NK-92 treated with Interleukin-12 subunit alpha and Interleukin-12 subunit beta, amount 100 ng/mL, for 24 hours (cell line): ENCODE measurements around the gene ZNF710.
"Not testable (repeated sequence)": the region's sequence is repeated elsewhere in the genome, so short reads cannot be mapped to it uniquely, and the experiment has no call there.

Experiments used
- DNase-seq: peaks from one replicate; lab custom pipeline; 2025; lab: John Stamatoyannopoulos, UW

The ZNF710 gene

DNA sequence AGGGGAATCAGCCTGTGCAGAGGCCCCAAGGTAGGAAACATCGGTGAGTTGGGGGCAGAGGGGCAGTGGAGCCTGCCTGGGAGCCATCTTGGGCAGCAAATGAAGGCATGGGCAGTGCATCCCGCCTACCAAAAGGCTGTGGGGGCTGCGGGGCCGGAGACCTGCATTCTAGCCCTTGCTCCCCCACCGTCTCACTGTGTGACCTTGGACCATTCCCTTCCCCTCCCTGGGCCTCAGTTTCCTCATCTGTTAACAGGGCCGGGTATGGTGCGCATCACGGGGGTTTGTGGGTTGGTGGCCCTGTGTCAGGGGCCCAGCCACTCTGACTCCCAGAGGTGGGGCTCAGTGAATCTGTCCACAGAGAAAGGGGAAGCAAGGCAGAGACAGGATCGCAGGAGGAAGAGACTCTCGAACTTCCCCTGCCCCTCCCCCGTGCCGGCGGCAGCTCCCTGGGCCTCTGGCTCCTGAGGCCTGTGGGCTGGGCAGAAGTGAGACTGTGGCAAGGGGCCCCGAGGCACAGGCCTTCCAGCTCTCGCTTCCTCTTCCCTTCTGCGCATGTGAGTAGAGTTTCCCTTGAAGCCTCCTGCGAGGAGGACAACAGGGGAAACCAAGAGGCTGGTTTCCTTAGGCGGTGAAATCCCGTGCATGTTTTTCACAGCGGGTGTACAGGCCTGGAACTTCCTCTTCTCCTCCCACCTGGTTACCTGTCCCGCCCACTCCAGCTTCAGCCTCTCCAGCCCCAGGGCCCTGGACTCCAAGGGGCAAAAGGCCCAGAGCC lies 58.3 kb downstream of the ZNF710 start:
- no peak for DNase-seq

DNA sequence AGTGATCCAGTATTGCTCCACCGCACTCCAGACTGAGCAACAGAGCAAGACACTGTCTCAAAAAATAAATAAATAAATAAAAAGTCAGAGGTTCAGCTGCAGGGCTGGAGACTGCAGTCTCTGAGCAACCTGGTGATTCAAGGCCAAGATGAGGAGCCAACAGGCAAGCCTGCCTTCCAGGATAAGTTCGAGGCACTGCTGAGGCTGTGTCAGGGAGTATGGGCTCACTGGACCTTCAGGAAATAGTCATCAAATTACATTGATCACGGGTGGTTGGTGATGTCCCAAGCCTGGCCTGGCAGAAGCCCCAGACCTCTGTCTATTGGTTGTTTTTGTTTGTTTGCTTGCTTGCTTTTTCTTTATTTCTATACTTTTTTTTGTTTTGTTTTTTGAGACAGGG lies 59.7 kb downstream of the ZNF710 start:
- DNase-seq, result no peak

DNA sequence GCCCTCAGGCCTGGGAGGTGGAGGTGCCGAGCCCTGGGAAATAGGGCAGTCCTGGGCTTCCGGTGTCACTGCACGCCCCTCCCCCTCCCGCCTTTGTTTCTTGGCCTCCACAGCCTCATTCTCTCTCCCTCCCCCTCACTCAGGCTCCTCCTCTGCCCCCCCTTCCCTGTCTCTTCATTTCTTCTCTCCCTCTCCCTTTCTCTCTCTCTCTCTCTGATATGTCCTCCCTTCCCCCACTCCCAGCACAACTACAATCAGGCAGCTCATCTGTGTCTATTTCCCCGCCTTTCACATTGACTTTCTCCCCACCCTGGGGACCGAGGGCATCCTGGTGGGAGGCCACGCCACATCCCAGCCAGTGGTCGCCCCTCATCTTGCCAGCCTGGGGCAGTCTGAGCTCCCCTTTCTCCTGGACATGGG lies 60.9 kb downstream of the ZNF710 start:
- no peak for DNase-seq

DNA sequence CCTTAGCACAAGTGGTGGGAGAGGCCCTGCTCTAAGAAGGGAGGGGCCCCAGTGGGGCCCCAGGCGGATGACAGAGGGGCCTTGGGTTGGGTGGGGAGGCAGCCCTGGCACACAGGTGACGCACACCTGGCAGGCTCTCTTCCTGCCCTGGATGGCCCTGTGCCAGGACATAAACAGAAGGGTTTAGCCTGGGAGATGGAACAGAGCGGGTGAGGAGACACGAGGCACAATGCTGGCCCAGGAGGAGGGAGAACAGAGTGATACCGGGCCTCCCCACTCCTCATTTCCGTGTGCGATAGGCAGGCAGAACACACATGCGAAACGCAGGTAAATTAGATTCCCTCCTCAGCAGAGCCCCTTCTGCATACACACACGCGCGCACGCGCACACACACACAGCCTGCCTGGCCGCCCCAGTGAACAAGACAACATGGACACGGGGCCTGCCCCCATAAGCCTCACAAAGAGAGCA lies 61.4 kb downstream of the ZNF710 start:
- no peak for DNase-seq

DNA sequence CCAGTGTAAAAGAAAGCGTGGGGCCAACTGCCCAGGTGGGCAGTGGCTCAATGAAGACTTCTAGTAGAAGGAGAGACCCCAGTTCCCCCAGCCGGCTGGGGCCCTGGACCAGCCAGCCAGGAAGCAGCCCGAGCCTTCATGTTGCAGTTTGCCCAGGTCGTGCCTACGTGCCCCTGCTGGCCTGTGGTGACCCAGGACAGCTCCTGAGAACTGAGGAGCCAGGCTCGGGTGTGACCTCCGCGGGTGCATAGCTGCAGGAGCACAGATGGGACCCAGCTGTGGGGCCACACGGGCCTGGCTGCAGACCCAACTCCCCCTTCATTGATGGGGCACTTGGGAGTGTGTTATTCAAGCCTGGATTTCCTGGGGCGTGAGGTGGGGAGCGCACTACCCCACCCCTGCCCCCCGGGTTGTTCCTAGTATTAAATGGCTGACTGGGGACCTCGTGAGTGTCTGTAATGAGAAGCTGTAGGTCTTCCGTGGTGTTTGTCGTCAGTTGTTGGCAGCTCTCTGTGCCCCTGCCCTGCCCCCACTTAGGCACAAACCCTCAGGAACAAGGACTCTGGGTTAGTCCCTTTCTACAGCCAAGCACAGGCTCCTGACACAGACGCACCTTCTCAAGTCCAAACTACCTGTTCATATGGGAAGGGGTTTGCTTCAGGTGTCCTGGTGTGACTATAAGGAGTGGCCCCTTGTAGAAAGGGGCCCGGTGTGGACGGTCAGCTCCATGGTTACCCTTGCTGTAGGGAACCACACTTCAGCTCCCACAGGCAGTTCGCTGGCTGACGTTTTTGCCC lies 62.0 kb downstream of the ZNF710 start:
- no peak for DNase-seq

DNA sequence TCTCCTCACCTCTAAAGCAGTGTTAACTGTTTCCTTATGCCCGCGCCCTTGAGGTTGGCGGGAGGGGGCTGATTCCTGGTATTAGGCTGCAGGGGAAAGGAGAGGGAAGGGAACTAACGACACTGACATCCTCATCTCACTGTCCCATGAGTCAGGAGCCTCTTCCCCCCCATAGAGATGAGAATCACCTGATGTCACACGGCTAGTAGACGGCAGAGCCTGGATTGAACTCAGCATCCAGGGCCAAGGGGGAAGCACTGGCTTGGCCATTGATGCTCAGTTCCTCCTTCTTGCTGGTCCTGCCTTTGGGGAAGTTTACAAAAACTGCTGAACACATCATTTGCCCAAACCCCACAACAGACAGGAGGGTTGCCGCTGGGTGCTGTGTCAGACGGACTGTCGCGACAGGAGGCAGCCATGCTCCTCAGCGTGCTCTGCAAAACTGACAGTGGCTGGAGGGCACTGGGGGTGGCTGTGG lies 62.7 kb downstream of the ZNF710 start:
- DNase-seq, result no peak

DNA sequence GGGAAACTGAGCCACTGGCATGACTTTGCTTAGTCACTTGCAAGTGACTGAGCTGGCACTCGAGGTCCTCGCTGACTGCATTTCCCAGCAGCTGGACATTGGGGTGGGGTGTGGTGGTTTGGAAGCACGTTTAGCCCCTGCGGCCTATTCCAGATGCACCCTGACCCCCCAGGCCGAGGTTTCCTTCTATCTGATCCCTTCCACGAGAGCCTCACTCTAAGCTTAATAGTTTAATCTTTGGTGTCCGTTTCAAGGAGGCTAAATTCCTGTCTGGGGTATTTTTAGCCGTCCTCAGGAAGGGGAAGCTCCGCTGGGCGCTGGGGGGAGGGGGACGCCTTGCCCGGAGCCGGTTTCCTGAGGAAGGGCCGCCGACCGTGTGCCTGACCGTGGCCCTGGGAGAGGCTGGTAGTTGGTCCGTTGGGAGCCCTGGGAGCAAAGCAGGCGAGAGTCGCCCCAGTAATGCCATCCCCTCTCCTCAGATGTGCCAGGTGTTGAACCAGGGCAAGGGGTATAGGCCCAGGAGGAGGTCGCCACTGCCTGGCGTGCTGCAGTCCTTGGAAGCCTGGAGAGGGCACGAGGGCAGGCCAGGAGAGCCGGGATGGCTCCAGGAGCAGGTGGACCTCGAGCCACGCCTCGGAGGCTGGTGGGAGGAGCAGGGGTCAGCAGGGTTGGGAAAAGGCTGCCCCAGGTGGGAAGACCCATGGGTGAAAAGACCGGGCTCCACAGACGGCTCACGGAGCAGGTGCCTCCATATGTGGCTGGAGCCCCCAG lies 64.0 kb downstream of the ZNF710 start:
- DNase-seq, result no peak

DNA sequence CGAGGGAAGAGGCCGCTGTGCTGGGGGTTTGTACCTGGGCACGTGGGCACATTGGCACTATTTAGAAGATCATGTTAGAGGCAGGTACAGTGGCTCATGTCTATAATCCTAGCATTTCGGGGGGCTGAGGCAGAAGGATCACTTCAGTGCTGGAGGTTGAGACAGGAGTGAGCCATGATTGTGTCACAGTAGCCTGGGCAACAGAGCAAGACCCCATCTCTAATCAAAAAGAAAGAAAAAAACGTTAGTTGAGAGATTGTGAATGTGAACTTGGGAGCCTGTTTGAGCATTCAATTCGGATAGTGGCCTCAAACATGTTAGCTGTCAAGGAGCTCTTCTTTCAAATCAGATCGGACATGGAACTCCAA lies 64.5 kb downstream of the ZNF710 start:
- no peak for DNase-seq

DNA sequence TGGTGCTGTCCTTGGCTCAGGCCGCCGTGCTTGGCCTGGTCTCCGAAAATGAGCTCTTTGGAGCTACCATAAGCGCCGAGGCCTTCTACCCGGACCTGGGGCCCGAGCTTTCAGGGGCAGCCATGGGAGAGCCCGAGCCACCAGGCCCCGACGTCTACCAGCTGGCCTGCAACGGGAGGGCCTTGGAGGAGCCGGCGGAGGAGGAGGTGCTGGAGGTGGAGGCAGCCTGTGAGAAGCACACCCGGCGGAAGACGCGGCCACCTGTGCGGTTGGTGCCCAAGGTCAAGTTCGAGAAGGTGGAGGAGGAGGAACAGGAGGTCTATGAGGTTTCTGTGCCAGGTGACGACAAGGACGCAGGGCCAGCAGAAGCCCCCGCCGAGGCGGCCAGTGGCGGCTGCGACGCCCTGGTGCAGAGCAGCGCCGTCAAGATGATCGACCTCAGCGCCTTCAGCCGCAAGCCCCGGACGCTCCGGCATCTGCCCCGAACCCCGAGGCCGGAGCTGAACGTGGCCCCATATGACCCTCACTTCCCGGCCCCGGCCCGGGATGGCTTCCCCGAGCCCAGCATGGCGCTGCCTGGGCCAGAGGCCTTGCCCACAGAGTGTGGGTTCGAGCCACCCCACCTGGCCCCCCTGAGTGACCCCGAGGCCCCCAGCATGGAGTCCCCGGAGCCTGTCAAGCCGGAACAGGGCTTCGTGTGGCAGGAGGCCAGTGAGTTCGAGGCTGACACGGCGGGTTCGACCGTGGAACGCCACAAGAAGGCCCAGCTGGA lies 66.2 kb downstream of the ZNF710 start:
- no peak for DNase-seq

DNA sequence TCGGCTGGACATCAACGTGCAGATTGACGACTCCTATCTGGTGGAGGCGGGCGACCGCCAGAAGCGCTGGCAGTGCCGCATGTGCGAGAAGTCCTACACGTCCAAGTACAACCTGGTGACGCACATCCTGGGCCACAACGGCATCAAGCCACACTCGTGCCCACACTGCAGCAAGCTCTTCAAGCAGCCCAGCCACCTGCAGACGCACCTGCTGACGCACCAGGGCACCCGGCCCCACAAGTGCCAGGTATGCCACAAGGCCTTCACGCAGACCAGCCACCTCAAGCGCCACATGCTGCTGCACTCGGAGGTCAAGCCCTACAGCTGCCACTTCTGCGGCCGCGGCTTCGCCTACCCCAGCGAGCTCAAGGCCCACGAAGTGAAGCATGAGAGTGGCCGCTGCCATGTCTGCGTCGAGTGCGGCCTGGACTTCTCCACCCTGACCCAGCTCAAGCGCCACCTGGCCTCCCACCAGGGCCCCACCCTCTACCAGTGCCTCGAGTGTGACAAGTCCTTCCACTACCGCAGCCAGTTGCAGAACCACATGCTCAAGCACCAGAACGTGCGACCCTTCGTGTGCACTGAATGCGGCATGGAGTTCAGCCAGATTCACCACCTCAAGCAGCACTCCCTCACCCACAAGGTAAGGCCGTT lies 67.0 kb downstream of the ZNF710 start:
- DNase-seq, result no peak

DNA sequence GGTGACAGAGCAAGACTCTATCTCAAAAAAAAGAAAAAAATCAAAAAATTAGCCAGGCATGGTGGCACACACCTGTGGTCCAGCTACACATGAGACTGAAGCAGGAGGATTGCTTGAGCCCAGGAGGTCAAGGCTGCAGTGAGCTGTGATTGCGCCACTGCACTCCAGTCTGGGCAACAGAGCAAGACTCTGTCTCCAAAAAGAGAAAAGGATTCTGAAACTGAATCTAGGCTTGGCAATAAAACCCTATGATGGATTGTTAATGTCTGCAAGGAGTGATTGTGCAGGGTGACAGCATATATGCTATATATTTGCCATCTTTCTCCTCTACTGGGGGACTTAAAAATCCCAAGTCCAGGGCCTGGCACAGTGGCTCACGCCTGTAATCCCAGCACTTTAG lies 69.5 kb downstream of the ZNF710 start:
- not testable (repeated sequence) for DNase-seq

DNA sequence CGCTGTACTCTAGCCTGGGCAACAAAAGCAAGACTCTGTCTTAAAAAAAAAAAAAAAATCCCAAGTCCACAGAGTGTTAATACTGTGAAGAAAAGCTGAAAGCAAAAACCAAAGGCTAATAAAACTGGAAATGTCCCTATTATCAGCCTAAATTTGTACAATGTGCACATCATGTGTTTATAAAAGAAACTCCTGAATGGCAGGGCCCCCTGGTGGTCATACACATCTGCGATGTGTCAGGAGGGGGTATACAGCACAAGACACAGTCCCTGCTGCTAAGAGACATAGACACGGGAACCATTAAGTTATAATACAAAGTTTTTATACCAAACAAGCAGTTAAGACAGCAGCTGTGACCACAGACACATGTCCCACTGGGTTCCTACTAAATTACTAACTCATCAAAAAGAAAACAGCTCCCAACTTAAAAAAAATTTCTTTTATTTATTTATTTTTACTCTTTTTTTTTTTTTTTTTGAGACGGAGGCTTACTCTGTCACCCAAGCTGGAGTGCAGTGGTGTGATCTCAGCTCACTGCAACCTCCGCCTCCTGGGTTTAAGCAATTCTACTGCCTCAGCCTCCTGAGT lies 70.2 kb downstream of the ZNF710 start:
- DNase-seq, result peak; percentile 50

DNA sequence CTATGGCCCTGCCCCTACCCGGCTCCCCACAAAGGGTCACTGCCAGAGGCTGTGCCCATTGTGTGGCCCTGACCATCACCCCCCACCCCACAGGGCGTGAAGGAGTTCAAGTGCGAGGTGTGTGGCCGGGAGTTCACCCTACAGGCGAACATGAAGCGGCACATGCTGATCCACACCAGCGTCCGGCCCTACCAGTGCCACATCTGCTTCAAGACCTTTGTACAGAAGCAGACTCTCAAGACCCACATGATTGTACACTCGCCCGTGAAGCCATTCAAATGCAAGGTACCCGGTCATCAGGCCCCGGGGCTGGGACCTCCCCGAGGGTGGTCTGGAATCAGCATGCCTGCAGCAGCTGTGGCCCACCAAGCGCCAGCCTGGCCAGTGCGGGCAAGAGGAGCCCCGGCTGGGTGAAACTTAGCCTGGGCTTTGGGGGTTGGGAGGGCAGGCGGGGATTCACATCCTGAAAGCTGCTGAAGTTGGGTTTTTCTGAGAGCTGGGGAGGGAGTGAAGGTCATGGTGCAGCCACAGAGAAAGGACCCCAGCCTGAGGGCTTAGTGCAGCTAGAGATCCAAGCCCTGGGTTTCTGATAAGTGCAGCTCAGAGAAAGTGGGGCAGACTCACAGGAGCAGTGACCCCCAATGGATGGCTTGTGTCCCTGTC lies 72.0 kb downstream of the ZNF710 start:
- no peak for DNase-seq

DNA sequence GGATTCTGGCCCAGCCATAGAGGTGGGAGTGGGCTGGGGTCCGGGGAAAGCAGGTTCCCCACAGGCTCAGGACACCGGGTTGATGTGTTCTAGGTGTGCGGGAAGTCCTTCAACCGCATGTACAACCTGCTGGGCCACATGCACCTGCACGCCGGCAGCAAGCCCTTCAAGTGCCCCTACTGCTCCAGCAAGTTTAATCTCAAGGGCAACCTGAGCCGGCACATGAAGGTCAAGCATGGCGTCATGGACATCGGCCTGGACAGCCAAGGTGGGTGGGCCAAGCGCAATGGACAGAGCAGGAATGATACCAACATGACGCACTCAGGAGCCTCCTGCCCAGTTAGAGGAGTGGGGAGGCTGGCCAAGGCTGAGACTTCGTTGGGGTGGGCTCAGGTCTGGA lies 72.9 kb downstream of the ZNF710 start:
- no peak for DNase-seq

DNA sequence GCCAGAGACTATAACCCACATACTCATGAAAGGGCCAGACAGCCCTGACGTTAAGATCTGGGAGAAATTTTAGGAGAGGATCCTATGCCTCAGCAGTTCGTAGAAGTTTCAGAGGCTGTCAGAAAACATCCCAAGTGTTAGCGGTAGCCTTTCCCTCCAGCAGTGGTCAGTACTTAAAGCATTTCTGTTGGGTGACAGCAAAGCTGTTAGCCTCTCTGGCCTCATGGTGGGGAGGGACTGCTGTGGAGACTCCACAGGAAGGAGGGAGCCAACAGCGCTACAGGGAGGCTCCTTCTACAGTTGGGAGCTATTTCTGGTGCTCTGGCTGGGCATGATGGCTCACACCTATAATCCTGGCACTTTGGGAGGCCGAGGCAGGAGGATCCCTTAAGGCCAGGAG lies 73.8 kb downstream of the ZNF710 start:
- no peak for DNase-seq

DNA sequence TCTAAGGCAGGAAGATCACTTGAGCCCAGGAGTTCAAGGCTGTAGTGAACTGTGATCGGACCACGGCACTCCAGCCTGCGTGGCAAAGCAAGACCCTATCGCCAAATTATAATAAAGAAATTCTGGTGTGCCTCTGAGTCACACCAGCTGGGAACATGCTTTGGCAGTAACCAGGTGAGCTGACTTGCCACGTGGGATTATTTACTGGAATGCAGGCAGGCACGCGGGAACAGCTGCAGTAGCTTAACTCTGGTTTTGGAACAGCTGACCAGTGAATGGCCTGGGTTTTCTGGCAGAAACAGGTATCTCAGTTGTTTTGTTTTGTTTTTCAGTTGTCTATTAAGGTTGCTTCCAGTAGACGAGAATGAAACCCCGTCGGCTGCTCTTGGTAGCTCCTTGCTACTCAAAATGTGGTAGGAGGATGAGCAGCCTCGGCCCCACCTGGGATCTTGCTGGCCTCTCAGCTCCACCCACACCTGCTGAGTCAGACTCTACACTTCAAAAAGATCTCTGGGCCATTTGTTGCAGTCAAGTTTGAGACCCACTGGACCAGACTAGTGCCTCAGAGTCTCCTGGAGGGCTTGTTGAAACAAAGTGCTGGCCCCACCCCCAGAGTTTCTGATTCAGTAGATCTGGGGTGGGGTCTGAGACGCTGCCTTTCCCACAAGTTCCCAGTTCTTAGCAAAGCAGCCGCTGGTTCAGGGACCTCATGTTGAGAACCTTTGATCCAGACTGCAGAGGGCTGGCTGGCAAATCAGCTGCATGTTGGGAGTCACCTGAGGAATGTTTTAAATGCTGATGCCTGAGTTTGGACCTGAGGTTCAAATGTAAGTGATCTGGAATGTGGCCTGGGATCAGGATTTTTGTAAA lies 74.5 kb downstream of the ZNF710 start:
- no peak for DNase-seq

DNA sequence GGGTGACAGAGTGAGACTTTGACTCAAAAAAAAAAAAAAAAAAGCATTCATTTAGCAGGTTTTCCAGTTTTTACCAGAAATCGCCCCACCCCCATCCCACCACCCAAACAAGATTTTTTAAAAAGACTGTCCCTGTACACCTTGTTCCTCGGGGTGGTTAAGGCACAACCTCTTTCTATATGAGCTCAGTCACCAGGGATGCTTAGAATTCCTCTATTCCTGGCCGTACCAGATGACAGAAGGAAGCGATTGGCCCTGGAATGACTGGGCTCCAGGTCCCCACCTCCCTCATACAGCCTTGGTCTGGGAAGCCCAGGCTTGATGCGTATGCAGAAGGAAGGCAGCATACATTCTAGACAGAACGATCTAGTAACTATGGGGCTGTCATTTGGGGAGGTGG lies 75.6 kb downstream of the ZNF710 start:
- DNase-seq, result no peak

DNA sequence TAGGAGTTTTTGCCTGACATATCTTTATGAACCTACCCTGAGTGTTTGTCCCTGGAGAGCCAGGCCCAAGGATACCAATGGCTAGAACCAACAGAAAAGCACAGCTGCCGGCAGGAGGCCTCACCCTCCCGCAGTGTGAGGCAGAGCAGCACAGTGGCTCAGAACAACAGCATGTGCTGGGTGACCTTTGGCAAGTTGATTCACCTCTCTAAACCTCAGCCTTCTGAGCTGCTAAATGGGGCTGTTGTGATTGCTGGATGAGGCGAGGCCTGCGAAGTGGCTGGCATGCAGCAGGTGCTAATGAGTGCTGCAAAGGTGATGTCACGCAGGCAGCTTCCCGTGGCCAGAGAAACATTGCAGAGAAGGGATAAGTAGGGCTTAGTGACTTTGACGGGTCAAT lies 77.8 kb downstream of the ZNF710 start:
- DNase-seq, result no peak
